GM12878 (cell line): ENCODE results near the gene PTPRF.

Experiments
- ATF7 ChIP-seq: fragments of 450-650 bp; IDR thresholded peaks from 2 replicates; pipeline ENCODE4 v1.6.1; 2016; ENCODE audit warnings: low read depth, mild to moderate bottlenecking
- FOS ChIP-seq: IDR thresholded peaks from 3 replicates; pipeline ENCODE4 v1.6.1; 2011; ENCODE audit warnings: borderline replicate concordance; ENCODE audit not compliant: insufficient read length; ENCODE audit errors: extremely low read depth
- NFXL1 ChIP-seq: fragments of 450-650 bp; IDR thresholded peaks from 2 replicates; pipeline ENCODE4 v1.6.1; 2017; ENCODE audit warnings: antibody characterized with exemption, mild to moderate bottlenecking, borderline replicate concordance
- POLR2A ChIP-seq: IDR thresholded peaks from 2 replicates; pipeline ENCODE4 v1.6.1; 2011; ENCODE audit warnings: low read depth, mild to moderate bottlenecking, low read length
- RCOR1 ChIP-seq: conservative IDR thresholded peaks from 2 replicates; pipeline ENCODE4 v1.6.1; 2012; ENCODE audit warnings: low read depth, low read length, improper control_type of control experiment
- SIX5 ChIP-seq: IDR thresholded peaks from 2 replicates; pipeline ENCODE4 v1.6.1; 2011; ENCODE audit warnings: mild to moderate bottlenecking, low read depth, low read length, moderate library complexity; ENCODE audit not compliant: severe bottlenecking
- SMC3 ChIP-seq: IDR thresholded peaks from 2 replicates; pipeline ENCODE4 v1.6.1; 2011; ENCODE audit warnings: low read length, improper control_type of control experiment, borderline replicate concordance
- TARDBP ChIP-seq: IDR thresholded peaks from 2 replicates; pipeline ENCODE4 v1.6.1; 2016; ENCODE audit warnings: borderline replicate concordance
- TCF12 ChIP-seq: IDR thresholded peaks from 2 replicates; pipeline ENCODE4 v1.6.1; 2011; ENCODE audit warnings: low read depth, mild to moderate bottlenecking, low read length
- TF ChIP-seq, protein P1 (sequence below), 3 experiments: IDR thresholded peaks in 2 of 3; conservative IDR thresholded peaks in 1 of 3; 2 replicates each; pipeline ENCODE4 v1.5.1; 2011; ENCODE audit warnings: low read depth in 3 of 3, low read length in 3 of 3, mild to moderate bottlenecking in 3 of 3, control low read depth in 2 of 3, moderate library complexity in 2 of 3, inconsistent platforms in 1 of 3, mixed read lengths in 1 of 3; ENCODE audit not compliant: control insufficient read depth in 2 of 3, insufficient read depth in 1 of 3; ENCODE audit errors: extremely low read depth in 1 of 3
- TF ChIP-seq, protein P2 (sequence below): fragments of 150-350 bp; IDR thresholded peaks from 2 replicates; pipeline ENCODE4 v1.6.1; 2016; ENCODE audit warnings: low read depth, low read length

DNA sequence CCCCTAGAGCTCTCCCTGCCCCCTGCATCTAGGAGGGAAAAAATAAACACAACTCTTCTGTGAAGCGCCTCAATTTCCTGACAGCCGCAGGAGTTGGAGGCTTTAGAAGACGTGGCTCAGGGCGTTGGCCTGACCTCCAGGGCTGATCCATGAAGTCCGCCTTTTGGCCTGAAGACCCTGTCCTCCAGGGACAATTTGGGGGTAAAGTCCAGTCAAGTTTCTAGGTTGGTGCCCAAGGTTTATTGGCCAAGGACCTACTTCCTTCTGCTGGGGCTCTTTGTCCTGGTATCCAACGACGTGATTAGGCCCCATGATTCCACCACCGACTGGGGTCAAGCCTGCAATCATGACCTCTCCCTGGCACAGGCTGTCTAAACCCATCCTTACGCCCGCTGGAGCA is 54.9 kb downstream of the PTPRF start:
- no peak for TF ChIP-seq POLR2A
- TF ChIP-seq, protein P1, sequence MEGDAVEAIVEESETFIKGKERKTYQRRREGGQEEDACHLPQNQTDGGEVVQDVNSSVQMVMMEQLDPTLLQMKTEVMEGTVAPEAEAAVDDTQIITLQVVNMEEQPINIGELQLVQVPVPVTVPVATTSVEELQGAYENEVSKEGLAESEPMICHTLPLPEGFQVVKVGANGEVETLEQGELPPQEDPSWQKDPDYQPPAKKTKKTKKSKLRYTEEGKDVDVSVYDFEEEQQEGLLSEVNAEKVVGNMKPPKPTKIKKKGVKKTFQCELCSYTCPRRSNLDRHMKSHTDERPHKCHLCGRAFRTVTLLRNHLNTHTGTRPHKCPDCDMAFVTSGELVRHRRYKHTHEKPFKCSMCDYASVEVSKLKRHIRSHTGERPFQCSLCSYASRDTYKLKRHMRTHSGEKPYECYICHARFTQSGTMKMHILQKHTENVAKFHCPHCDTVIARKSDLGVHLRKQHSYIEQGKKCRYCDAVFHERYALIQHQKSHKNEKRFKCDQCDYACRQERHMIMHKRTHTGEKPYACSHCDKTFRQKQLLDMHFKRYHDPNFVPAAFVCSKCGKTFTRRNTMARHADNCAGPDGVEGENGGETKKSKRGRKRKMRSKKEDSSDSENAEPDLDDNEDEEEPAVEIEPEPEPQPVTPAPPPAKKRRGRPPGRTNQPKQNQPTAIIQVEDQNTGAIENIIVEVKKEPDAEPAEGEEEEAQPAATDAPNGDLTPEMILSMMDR (IDR thresholded peaks at IDR 0.05 in 2 of 3, conservative IDR thresholded peaks at IDR 0.05 in 1 of 3; ENCODE audit: control insufficient read depth in 2 of 3, extremely low read depth in 1 of 3, insufficient read depth in 1 of 3, low read depth in 3 of 3, low read length in 3 of 3) = no peak
- TF ChIP-seq RCOR1 = no peak
- TF ChIP-seq, protein P2, sequence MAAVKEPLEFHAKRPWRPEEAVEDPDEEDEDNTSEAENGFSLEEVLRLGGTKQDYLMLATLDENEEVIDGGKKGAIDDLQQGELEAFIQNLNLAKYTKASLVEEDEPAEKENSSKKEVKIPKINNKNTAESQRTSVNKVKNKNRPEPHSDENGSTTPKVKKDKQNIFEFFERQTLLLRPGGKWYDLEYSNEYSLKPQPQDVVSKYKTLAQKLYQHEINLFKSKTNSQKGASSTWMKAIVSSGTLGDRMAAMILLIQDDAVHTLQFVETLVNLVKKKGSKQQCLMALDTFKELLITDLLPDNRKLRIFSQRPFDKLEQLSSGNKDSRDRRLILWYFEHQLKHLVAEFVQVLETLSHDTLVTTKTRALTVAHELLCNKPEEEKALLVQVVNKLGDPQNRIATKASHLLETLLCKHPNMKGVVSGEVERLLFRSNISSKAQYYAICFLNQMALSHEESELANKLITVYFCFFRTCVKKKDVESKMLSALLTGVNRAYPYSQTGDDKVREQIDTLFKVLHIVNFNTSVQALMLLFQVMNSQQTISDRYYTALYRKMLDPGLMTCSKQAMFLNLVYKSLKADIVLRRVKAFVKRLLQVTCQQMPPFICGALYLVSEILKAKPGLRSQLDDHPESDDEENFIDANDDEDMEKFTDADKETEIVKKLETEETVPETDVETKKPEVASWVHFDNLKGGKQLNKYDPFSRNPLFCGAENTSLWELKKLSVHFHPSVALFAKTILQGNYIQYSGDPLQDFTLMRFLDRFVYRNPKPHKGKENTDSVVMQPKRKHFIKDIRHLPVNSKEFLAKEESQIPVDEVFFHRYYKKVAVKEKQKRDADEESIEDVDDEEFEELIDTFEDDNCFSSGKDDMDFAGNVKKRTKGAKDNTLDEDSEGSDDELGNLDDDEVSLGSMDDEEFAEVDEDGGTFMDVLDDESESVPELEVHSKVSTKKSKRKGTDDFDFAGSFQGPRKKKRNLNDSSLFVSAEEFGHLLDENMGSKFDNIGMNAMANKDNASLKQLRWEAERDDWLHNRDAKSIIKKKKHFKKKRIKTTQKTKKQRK = no peak
- no peak for TF ChIP-seq FOS
- no peak for TF ChIP-seq NFXL1
- no peak for TF ChIP-seq TCF12
- no peak for TF ChIP-seq SMC3
- TF ChIP-seq SIX5 = no peak
- TF ChIP-seq ATF7 = no peak
- no peak for TF ChIP-seq TARDBP
